Thoracic aorta (tissue), 2 donors: ENCODE data around the gene INPP4B. TPM values are rescaled to one million over a fixed set of nuclear protein-coding genes. Genes with fewer than 3 reads are reported as not detected.

ENCODE experiments used
- ATAC-seq: fragments of 150-250 bp; one replicate; pipeline ENCODE4 v1.8.0; 2017; ENCODE audit warnings: low read depth; ENCODE audit not compliant: insufficient number of reproducible peaks, low FRiP score
- DNase-seq: peaks from one replicate; pipeline ENCODE4 v3.0.0-alpha.2; 2020; ENCODE audit warnings: low spot score
- H3K27ac ChIP-seq, 2 donors: fragments of 200-600 bp; sonication (generic); 1 replicate in 1 of 2; 2 replicates in 1 of 2; pipeline ENCODE4 v1.5.1; 2016; ENCODE audit warnings: mild to moderate bottlenecking in 2 of 2, moderate library complexity in 2 of 2
- H3K27me3 ChIP-seq: fragments of 200-600 bp; sonication (generic); replicated peaks from 2 replicates; pipeline ENCODE4 v1.6.0; 2016; ENCODE audit warnings: mild to moderate bottlenecking; ENCODE audit not compliant: insufficient read depth
- H3K36me3 ChIP-seq: fragments of 200-600 bp; sonication (generic); one replicate; pipeline ENCODE4 v1.5.1; 2016
- H3K4me1 ChIP-seq, 2 donors: fragments of 200-600 bp; sonication (generic); 1 replicate in 1 of 2; 2 replicates in 1 of 2; pipeline versions ENCODE4 v1.5.1 to v1.6.0; 2016; ENCODE audit warnings: low read depth in 2 of 2, mild to moderate bottlenecking in 1 of 2; ENCODE audit not compliant: control insufficient read depth in 1 of 2
- H3K4me3 ChIP-seq: fragments of 200-600 bp; sonication (generic); 2 replicates; pipeline ENCODE4 v1.5.1; 2016; ENCODE audit warnings: mild to moderate bottlenecking
- H3K9me3 ChIP-seq: fragments of 200-600 bp; sonication (generic); 2 replicates; pipeline ENCODE4 v1.5.1; 2016
- total RNA-seq, 2 donors: library from RNA; depleted of rRNA; stranded (reverse); fragments of >200 nt; gene quantifications; one replicate each; pipeline versions ENCODE4 v1.1.0 to v1.2.3, GENCODE V29; 2016
- TF ChIP-seq, protein P1 (sequence below): fragments of 200-600 bp; sonication (generic); IDR thresholded peaks from one replicate; pipeline ENCODE4 v1.5.1; 2019; ENCODE audit warnings: antibody characterized with exemption

Gene INPP4B
- total RNA-seq, 2 donors from 2014 or later = 21.1 to 30.4 TPM

DNA sequence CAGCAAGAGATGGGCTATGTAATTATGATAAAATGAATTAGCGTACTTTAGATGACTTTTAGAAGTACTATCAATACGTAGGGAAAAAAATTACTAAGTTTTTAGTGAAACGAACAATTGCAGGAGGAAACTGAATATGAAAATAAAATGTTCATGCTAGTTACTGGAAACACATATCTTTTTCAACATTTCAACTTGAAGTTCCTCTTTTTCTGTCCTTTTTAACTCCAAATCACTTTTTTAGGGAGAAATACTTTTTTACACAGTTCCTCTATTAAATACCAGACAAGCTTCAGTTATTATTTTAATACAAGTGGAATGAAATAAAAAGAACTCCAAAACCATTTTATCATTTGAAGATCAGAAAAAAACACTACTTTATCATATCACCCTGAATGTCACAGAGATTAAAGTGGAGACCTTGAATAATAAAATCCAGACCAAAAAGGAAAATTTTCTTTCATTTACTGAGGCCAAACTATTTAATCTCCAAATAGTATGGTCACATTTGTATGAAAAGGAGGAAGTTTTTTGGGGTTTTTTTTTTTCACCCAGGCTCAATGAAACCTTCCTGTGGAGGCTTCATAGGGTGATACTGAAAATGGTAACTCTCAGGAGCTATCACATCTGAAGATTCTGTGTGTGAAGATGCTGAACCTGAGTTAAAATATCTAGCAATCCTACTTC is 306.2 kb downstream of the INPP4B start:
- Histone ChIP-seq H3K4me3 (no peak overlapping the region), H3K9me3 (no peaks in the 10 kb centered on the region), H3K36me3 (no peaks in the 10 kb centered on the region), H3K4me1 (no peaks in the 10 kb centered on the region), H3K27ac (no peak overlapping the region), H3K27me3 (no peaks in the 10 kb centered on the region)
- DNase-seq = no peak
- TF ChIP-seq, protein P1, sequence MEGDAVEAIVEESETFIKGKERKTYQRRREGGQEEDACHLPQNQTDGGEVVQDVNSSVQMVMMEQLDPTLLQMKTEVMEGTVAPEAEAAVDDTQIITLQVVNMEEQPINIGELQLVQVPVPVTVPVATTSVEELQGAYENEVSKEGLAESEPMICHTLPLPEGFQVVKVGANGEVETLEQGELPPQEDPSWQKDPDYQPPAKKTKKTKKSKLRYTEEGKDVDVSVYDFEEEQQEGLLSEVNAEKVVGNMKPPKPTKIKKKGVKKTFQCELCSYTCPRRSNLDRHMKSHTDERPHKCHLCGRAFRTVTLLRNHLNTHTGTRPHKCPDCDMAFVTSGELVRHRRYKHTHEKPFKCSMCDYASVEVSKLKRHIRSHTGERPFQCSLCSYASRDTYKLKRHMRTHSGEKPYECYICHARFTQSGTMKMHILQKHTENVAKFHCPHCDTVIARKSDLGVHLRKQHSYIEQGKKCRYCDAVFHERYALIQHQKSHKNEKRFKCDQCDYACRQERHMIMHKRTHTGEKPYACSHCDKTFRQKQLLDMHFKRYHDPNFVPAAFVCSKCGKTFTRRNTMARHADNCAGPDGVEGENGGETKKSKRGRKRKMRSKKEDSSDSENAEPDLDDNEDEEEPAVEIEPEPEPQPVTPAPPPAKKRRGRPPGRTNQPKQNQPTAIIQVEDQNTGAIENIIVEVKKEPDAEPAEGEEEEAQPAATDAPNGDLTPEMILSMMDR = no peak
- no peak for ATAC-seq

DNA sequence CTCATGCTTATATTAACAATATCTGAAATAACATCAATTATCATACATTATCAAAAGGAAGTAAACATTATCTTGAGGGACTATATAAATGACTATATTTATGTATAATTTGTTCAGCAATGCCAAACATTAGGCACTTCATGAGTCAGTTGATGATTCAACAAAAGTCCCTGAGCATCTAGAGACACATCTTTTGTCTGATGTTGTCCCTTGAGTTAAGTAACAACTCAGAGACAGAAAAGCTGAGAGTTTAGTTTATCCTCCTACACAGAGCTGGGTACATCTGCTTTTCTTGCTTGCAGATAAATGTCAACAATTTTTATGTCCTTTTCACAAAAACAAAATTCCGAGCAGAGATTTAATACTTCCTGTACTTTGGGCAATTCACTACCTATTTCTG is 311.1 kb downstream of the INPP4B start:
- ATAC-seq = no peak
- H3K27ac ChIP-seq = no peak overlapping the region
- H3K27me3 ChIP-seq = no peaks in the 10 kb centered on the region
- H3K4me3 ChIP-seq = no peak overlapping the region
- TF ChIP-seq, protein P1 = no peak
- no peaks in the 10 kb centered on the region for H3K36me3 ChIP-seq
- no peaks in the 10 kb centered on the region for H3K4me1 ChIP-seq
- no peaks in the 10 kb centered on the region for H3K9me3 ChIP-seq
- DNase-seq = no peak

DNA sequence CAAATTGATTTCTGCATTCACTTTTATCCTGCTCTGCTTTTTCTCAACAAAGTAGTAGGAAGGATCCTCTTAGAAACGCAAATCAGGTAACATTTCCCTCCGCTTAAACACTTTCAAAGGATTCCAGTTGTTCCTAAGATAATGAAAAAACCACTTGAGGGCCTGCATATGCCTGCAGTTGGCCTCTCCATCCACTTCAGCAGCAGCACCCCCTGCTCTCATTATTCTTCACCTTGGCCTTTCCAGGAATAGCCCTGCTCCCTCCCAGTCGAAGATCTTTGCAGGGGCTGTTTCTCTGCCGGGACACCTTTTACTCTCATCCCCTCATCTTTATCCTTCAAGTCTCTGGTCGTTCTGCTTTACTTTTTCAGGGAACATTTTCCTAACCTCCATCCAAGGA is 314.0 kb downstream of the INPP4B start:
- TF ChIP-seq, protein P1 = no peak
- H3K4me1 ChIP-seq = no peaks in the 10 kb centered on the region
- no peaks in the 10 kb centered on the region for H3K27me3 ChIP-seq
- no peak overlapping the region for H3K27ac ChIP-seq
- H3K36me3 ChIP-seq = no peaks in the 10 kb centered on the region
- no peak overlapping the region for H3K4me3 ChIP-seq
- H3K9me3 ChIP-seq = no peaks in the 10 kb centered on the region
- DNase-seq = no peak
- ATAC-seq = no peak

DNA sequence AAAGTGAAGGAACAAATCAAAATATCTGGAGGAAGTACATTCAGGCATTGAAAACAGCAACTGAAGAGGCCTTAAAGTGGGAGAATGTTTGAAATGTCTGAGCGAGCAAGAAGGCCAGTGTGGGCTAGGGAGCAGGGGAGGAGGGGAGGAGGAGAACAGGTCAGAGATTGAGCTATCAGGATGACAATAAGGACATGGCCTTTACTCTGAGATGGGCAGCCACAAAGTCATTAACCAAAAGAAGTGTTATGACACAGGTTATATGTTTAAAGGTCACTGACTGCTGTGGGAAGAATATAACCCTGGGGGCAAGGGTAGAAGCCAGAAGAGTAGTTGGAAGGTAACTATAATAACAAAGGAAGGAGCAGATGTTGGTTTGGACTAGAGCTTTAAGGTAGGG is 315.4 kb downstream of the INPP4B start:
- Histone ChIP-seq H3K4me1 (no peaks in the 10 kb centered on the region), H3K36me3 (no peaks in the 10 kb centered on the region), H3K9me3 (no peaks in the 10 kb centered on the region), H3K27me3 (no peaks in the 10 kb centered on the region), H3K4me3 (no peak overlapping the region), H3K27ac (no peak overlapping the region)
- DNase-seq (no peak), ATAC-seq (no peak)
- TF ChIP-seq, protein P1 = no peak

DNA sequence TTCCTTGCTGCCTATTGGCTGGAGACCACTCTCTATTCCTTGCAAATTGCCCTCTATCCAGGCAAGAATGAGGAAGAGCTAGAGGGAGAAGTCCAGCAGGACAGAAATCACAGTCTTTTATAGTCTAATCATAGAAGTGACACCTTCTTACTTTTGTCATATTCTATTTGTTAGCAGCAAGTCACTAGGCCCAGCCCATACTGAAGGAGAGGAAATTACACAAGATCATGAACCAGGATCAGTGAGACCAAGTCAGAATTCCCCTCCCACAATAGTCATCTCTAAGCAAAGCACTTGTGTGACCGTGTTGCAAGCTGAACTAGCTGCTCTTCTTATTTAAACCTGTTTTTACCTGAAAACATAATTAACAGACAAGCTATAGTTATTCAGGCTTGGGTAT is 317.7 kb downstream of the INPP4B start:
- no peaks in the 10 kb centered on the region for H3K27me3 ChIP-seq
- H3K4me3 ChIP-seq = no peak overlapping the region
- DNase-seq (no peak), ATAC-seq (no peak)
- H3K27ac ChIP-seq = no peak overlapping the region
- TF ChIP-seq, protein P1 = no peak
- H3K4me1 ChIP-seq = no peaks in the 10 kb centered on the region
- H3K36me3 ChIP-seq = no peaks in the 10 kb centered on the region
- H3K9me3 ChIP-seq = no peaks in the 10 kb centered on the region
